Measurements from ENCODE around the gene CACNA2D3. TPM values are rescaled to one million over a fixed set of nuclear protein-coding genes. Genes with fewer than 3 reads are reported as not detected.

Gene CACNA2D3
- total RNA-seq, 1 donor from 2014 or later, result not detected

- no peaks in the 10 kb centered on the region for H3K9me3 Mint-ChIP-seq
- Histone ChIP-seq H3K27ac (no peak overlapping the region), H2AFZ (replicated peaks) (no peak overlapping the region), H3F3A (ENCODE audit: low read depth) (no peaks in the 10 kb centered on the region), H3K36me3 (no peaks in the 10 kb centered on the region), H3K4me3 (no peak overlapping the region), H3K4me1 (no peaks in the 10 kb centered on the region), H3K9me3 (ENCODE audit: low read depth) (no peaks in the 10 kb centered on the region), H4K20me1 (ENCODE audit: low read depth) (no peaks in the 10 kb centered on the region), H3K27me3 (no peaks in the 10 kb centered on the region), H3K4me2 (no peak overlapping the region), H3K79me2 (ENCODE audit: low read depth) (no peaks in the 10 kb centered on the region), H3K9ac (no peak overlapping the region)
- H3K4me3 Mint-ChIP-seq, result no peak overlapping the region
- H3K36me3 Mint-ChIP-seq, result no peaks in the 10 kb centered on the region
- no peak overlapping the region for H3K27ac Mint-ChIP-seq
- no peaks in the 10 kb centered on the region for H3K4me1 Mint-ChIP-seq
- no peak for DNase-seq (ENCODE audit: low spot score)
- no peak for TF ChIP-seq EZH2 (IDR thresholded peaks at IDR 0.05)
- no peak for TF ChIP-seq CTCF (IDR thresholded peaks at IDR 0.05)
- TF ChIP-seq EZH2phosphoT487 (IDR thresholded peaks at IDR 0.05), result no peak
- H3K27me3 Mint-ChIP-seq (ENCODE audit: insufficient read depth, low read depth), result peaks cover 5% of the 10 kb centered on the region
Observed at GRCh38 chr3:54744291-54744690, 621.9 kb downstream of the CACNA2D3 start.

DNA sequence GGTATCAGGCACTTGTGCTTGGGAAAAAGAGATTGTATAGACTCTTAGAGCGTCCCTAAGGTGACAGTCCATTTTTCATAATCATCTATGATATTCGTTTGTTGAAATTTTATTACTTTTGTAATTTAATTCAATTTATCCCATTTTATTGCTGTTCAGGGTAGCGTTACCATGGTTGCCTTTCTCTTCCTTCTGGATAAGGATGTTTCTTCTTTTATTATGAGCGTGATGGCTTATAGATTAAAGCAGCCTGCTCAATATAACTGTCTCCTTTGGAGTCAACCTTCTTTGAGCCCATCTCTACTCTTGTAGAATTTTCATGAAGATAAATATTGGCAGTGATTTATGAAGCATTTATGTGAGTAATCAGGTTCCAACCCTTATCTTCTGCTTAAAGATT lies 623.5 kb downstream of the CACNA2D3 start:
- Histone ChIP-seq H2AFZ (replicated peaks) (no peak overlapping the region), H3K27me3 (no peaks in the 10 kb centered on the region), H3K79me2 (ENCODE audit: low read depth) (no peaks in the 10 kb centered on the region), H3K36me3 (no peaks in the 10 kb centered on the region), H3K4me1 (no peaks in the 10 kb centered on the region), H4K20me1 (ENCODE audit: low read depth) (no peaks in the 10 kb centered on the region), H3F3A (ENCODE audit: low read depth) (no peaks in the 10 kb centered on the region), H3K27ac (no peak overlapping the region), H3K9me3 (ENCODE audit: low read depth) (no peaks in the 10 kb centered on the region), H3K4me2 (no peak overlapping the region), H3K9ac (no peak overlapping the region), H3K4me3 (no peak overlapping the region)
- no peaks in the 10 kb centered on the region for H3K4me1 Mint-ChIP-seq
- H3K27ac Mint-ChIP-seq, result no peak overlapping the region
- H3K27me3 Mint-ChIP-seq (ENCODE audit: insufficient read depth, low read depth), result peaks cover 5% of the 10 kb centered on the region
- H3K9me3 Mint-ChIP-seq, result no peaks in the 10 kb centered on the region
- H3K4me3 Mint-ChIP-seq, result no peak overlapping the region
- DNase-seq (ENCODE audit: low spot score), result no peak
- H3K36me3 Mint-ChIP-seq, result no peaks in the 10 kb centered on the region
- TF ChIP-seq EZH2phosphoT487 (IDR thresholded peaks at IDR 0.05), result no peak
- no peak for TF ChIP-seq CTCF (IDR thresholded peaks at IDR 0.05)
- TF ChIP-seq EZH2 (IDR thresholded peaks at IDR 0.05), result no peak

DNA sequence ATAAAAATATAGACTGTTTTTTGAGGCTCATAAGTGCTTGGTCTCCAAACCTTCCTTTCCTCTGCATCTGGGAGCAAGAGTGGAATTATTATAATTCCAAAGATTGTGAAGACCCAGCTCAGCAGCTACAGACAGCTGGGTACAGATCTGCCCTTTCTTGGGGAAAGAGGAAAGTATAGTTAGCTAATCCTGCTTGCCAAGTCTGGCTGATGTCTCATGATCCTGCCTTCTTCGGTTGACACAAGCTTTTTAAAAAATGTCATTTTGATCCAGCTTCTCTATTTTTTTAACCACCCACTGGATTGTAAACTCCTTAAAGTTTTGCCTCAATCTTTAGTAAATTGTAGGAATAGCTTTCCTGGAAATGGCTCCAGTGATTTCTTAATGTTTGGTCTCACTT lies 624.4 kb downstream of the CACNA2D3 start:
- H3K27me3 ChIP-seq, result no peaks in the 10 kb centered on the region
- no peak overlapping the region for H3K4me2 ChIP-seq
- H3K4me1 ChIP-seq, result no peaks in the 10 kb centered on the region
- Mint-ChIP-seq H3K9me3 (no peaks in the 10 kb centered on the region), H3K4me1 (no peaks in the 10 kb centered on the region), H3K36me3 (no peaks in the 10 kb centered on the region), H3K27ac (no peak overlapping the region), H3K4me3 (no peak overlapping the region), H3K27me3 (ENCODE audit: insufficient read depth, low read depth) (peaks cover 2% of the 10 kb centered on the region)
- no peaks in the 10 kb centered on the region for H3F3A ChIP-seq (ENCODE audit: low read depth)
- no peak overlapping the region for H3K4me3 ChIP-seq
- TF ChIP-seq EZH2 (IDR thresholded peaks at IDR 0.05) (no peak), EZH2phosphoT487 (IDR thresholded peaks at IDR 0.05) (no peak), CTCF (IDR thresholded peaks at IDR 0.05) (no peak)
- no peak overlapping the region for H3K9ac ChIP-seq
- H3K9me3 ChIP-seq (ENCODE audit: low read depth), result no peaks in the 10 kb centered on the region
- H2AFZ ChIP-seq (replicated peaks), result no peak overlapping the region
- H3K36me3 ChIP-seq, result no peaks in the 10 kb centered on the region
- H4K20me1 ChIP-seq (ENCODE audit: low read depth), result no peaks in the 10 kb centered on the region
- no peaks in the 10 kb centered on the region for H3K79me2 ChIP-seq (ENCODE audit: low read depth)
- no peak overlapping the region for H3K27ac ChIP-seq
- no peak for DNase-seq (ENCODE audit: low spot score)
